ENCODE measurements around the gene GPS1.

GRCh38 chr17:82019690-82020571, 31.8 kb upstream of the GPS1 start:
- TF ChIP-seq RAD21 (IDR thresholded peaks at IDR 0.05; ENCODE audit: low read depth) (peak; percentile 59), EP300 (IDR thresholded peaks at IDR 0.05; ENCODE audit: borderline replicate concordance) (no peak), MAX (IDR thresholded peaks at IDR 0.05) (no peak), TAF1 (IDR thresholded peaks at IDR 0.05; ENCODE audit: low read depth) (no peak), REST (IDR thresholded peaks at IDR 0.05; ENCODE audit: low read depth) (no peak), USF1 (IDR thresholded peaks at IDR 0.05) (no peak), NFIC (IDR thresholded peaks at IDR 0.05) (no peak), CEBPB (IDR thresholded peaks at IDR 0.05) (no peak), EGR1 (IDR thresholded peaks at IDR 0.05) (0 out of 2 replicates have a peak, but pooled peaks have one; percentile 15), CREB1 (IDR thresholded peaks at IDR 0.05; ENCODE audit: low read depth) (no peak), TCF12 (IDR thresholded peaks at IDR 0.05; ENCODE audit: low read depth) (no peak), TEAD4 (IDR thresholded peaks at IDR 0.05) (no peak), ZBTB7A (IDR thresholded peaks at IDR 0.05; ENCODE audit: low read depth) (no peak)

Measured in Ishikawa (cell line).